Daoy (cell line): Measurements from ENCODE around the gene FBXL19. TPM values are rescaled to one million over a fixed set of nuclear protein-coding genes. Genes with fewer than 3 reads are reported as not detected.

Experiments
- DNase-seq: peaks from one replicate; pipeline ENCODE4 v3.0.0-alpha.2; 2015; ENCODE audit warnings: low read depth
- total RNA-seq: library from RNA; depleted of rRNA; stranded (reverse); fragments of >200 nt; shearing (Covaris generic); gene quantifications from 2 replicates; pipeline ENCODE4 v1.2.3, GENCODE V29; 2014

FBXL19 gene
- total RNA-seq, 1 experiment from 2014 or later = 16.3 TPM

DNA sequence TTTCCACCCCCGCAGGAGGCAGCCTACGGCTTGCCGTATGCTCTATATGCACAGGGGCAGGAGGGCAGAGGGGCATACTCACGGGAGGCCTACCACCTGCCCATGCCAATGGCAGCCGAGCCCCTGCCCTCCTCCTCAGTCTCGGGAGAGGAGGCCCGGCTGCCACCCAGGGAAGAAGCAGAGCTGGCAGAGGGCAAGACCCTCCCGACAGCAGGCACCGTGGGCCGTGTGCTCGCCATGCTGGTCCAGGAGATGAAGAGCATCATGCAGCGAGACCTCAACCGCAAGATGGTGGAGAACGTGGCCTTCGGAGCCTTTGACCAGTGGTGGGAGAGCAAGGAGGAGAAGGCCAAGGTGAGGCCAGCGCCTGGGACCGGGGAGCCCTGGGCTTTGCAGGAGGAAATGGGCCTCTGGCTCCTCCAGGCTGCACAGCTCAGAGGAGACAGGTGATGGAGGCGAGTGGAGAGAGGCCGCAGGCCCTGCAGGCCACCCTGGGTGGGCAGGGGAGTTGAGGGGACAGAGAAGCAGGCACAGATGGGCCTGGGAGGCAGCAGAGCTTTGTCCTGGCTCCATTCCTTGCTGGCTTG lies 42.8 kb downstream of the FBXL19 start:
- no peak for DNase-seq

DNA sequence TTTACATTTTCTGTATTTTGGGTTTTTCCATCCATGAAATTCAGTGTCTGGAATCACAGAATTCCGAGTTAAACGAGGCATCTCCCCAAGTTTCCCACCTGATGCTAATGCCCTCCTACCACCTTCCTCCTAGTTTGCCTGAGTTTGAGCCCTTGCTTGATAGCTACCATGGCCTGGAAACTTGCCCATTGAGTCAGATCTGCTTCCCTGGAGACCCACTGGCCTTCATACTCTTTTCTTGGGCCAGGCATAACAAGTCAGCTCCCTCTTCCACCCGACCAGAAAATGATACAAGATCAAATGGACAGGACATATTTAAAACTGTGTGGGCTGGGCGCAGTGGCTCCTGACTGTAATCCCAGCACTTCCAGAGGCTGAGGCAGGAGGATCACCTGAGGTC lies 44.4 kb downstream of the FBXL19 start:
- no peak for DNase-seq

DNA sequence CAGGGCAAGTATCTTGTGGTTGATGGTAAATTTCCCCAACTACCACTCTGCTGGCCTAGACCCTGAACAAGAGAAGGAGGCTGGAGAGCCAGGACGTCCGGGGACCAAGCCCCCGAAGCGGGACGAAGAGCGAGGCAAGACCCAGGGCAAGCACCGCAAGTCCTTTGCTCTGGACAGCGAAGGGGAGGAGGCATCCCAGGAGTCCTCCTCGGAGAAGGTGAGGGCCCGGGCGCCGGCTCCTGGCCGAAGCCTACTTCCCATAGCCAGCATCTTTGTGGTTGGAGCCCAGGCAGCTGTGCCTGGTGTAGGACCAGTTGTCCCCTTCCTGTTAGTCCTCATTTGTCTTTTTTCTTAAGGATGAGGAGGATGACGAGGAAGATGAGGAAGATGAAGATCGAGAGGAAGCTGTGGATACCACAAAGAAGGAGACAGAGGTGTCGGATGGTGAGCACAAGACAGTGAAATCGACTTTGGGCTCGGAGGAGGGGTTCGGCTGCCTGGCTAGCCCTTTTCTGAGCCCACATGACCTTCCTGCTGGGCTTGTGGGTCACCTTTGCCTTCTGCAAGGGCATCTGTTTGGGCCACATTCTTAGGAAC lies 46.0 kb downstream of the FBXL19 start:
- DNase-seq = no peak

DNA sequence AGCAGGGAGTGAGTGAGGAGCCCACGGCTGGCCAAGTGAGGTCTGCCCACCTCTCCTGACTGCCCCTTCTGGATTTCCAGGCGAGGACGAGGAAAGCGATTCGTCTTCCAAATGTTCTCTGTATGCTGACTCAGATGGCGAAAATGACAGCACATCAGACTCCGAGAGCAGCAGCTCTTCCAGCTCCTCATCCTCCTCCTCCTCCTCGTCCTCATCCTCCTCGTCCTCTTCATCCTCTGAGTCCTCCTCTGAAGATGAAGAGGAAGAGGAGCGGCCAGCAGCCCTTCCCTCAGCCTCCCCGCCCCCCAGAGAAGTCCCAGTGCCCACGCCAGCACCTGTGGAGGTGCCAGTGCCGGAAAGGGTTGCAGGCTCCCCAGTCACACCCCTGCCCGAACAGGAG lies 47.9 kb downstream of the FBXL19 start:
- no peak for DNase-seq

DNA sequence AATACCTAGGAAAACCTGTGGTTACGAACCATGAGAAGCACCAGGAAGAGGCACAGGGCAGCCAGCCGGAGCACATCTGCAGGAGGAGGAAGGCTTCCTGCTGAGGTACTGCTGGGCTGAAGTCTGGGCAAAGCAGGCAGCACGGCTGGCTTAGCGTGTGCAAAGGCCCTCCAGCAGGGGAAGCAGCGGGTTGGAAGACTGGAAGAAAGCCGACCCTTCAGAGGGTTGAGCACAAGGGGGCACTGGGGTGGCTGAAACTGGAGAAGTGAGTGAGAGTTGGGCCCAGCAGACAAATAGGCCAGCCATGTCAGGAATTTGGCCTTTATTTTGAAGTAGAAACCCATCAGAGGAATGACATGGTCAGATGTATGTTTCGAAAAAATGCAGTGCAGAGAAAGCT lies 49.5 kb downstream of the FBXL19 start:
- DNase-seq = no peak

DNA sequence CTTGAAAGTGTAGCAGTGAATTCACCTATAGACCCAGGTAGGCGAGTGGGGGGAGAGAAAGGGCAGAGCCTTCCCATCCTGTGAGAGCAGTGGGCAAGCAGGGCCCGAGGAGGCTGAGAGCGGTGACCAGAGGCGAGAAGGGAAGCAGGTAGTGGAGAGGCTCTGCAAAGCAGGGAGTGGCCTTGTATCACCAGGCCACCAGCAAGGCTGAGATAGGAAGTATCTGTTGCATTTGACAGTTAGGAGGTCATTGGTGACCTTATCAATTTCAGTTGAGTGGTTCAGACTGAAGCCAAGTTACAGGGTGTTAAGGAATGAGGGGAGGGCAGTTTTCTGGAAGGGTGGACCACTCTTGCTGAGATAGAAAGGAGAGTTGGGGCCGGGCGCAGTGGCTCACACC lies 51.0 kb downstream of the FBXL19 start:
- DNase-seq = no peak

DNA sequence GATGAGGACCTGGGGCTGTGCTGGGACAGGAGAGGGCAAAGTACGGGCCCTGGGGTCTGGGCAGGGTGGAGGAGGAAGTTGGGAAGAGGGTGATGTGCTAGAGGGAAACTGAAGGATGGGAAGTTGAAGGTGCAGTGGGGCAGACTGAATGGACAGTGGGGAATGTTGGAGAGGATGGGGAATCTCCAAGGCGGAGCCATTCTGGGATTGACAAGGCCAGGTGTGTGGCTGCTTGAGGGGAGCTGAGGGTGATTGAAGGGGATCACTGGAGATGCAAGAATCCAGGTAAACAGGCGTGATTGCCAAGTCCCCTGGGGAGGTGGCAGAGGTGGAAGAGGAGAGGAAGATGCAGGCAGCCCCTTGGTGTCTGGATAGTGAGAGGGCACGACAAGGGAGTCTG lies 53.1 kb downstream of the FBXL19 start:
- DNase-seq = no peak

DNA sequence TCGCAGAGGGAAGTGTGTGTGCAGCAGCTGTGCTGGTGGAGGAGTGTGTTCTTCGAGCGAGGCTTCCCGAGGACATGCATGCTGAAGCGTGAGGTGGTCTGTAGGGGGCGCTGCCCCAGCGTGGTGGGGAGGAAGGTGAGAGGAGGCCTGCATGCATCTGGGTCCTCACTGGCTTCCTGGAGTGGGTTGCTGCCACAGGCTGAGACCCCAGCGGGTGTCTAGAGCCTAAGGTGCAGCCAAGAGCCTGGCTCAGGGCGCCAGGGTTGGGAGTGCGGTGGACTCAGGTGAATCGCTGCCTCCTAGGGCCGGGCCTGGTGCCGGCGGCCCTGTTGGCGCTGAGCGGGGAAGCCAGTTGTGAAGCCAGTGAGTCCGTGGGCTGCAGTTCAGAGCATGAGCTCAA lies 54.1 kb downstream of the FBXL19 start:
- DNase-seq = no peak

DNA sequence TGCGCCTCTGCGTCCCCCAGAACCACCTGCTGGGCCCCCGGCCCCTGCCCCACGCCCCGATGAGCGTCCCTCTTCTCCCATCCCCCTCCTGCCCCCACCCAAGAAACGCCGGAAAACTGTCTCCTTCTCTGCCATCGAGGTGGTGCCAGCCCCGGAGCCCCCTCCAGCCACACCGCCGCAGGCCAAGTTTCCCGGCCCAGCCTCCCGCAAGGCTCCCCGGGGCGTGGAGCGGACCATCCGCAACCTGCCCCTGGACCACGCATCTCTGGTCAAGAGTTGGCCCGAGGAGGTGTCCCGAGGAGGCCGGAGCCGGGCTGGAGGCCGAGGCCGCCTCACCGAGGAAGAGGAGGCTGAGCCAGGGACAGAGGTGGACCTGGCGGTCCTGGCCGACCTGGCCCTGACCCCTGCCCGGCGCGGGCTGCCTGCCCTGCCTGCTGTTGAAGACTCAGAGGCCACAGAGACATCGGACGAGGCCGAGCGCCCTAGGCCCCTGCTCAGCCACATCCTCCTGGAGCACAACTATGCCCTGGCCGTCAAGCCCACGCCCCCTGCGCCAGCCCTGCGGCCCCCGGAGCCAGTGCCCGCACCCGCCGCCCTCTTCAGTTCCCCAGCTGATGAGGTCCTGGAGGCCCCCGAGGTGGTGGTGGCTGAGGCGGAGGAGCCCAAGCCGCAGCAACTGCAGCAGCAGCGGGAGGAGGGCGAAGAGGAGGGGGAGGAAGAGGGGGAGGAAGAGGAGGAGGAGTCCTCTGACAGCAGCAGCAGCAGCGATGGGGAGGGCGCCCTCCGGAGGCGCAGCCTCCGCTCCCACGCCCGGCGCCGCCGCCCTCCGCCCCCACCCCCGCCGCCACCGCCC lies 56.0 kb downstream of the FBXL19 start:
- DNase-seq = no peak

DNA sequence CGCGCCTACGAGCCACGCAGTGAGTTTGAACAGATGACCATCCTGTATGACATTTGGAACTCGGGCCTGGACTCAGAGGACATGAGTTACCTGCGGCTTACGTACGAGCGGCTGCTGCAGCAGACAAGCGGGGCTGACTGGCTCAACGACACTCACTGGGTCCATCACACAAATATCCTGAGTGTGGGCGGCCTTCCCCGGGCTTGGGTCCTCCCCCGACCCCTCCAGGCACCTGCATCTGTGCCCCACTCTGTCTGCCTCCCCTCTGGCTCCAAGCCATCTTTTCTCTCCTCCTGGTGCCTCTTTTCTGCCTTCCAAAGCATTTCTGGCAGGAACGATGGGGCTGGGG lies 56.6 kb downstream of the FBXL19 start:
- no peak for DNase-seq

DNA sequence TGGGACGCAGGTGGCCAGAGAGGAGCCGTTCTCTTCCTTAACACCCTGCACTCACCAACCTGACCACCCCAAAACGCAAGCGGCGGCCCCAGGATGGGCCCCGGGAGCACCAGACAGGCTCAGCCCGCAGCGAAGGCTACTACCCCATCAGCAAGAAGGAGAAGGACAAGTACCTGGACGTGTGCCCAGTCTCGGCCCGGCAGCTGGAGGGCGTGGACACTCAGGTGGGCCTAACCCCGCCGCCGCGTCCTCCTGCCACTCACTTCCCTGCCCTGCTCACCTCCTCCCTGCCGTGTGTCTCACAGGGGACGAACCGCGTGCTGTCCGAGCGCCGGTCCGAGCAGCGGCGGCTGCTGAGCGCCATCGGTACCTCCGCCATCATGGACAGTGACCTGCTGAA lies 57.1 kb downstream of the FBXL19 start:
- DNase-seq = no peak

DNA sequence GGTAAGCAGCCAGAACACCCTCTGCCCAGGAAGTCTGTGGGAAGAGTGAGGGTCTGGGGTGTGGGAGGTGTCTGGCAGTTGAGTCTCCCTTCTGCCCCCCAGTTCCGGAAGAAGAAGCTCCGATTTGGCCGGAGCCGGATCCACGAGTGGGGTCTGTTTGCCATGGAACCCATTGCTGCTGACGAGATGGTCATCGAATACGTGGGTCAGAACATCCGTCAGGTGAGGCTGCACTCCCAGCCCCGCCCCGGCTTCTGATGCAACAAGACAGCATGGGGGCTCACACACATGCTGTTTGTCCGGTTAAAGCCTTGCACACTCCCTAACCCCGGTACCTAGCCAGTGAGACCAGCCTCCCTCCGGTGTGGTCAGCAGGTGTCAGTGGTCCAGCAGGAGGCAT lies 57.6 kb downstream of the FBXL19 start:
- DNase-seq = no peak

DNA sequence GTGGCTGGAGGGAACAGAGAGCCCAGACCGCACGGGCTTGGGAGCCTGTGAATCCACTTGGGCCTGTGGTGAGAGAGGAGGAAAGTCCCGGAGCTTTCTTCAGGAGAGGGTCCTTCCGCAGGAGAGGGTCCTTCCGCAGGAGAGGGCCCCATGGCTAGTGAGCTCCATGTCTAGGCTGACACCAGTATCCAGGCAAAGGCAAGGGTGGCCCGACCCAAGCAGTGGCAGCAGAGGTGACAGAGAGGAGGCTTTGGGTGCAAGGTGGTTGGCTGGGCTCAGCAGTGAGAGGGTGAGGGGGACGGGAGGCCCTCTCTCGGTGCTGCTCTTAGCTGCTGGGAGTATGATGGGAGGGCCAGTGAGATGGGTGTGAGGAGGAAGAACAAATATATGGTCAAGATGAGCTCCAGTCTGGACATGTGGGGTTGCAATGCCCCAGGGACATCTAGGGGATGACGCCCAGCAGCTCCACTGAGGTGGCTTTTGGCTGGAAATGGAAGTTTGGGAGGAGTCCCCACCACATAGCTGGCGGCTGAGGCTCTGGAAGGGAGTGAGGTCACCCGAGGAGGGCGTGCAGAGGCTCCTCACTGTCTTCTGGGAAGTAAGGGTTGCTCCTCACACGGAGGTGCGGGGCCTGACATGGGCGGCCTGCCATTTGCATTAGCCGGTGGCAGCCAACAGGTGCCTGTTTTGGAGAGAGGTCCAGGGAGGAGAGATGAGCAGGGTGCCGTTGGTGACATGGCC lies 59.3 kb downstream of the FBXL19 start:
- no peak for DNase-seq

DNA sequence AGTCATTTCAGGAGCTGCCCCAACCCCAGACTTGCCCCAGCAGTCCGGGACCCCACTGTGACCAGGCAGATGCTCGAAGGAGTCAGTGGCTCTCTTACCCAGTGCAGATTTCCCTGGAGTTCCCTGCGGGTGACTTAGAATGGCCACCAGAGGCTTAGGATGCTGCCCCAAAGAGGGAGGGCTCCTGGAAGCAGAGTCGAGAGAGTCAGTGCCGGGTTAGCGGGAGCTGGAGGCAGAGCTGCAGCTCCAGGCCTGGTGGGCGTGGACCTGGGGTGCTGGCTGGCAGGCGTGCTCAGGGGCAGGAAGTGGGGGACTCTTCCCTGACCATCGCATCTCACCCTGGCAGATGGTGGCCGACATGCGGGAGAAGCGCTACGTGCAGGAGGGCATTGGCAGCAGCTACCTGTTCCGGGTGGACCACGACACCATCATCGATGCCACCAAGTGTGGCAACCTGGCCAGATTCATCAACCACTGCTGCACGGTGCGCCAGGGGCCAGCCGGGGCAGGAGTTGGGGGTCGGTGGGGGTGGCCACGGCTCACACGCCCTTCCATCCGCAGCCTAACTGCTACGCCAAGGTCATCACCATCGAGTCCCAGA lies 60.0 kb downstream of the FBXL19 start:
- no peak for DNase-seq

DNA sequence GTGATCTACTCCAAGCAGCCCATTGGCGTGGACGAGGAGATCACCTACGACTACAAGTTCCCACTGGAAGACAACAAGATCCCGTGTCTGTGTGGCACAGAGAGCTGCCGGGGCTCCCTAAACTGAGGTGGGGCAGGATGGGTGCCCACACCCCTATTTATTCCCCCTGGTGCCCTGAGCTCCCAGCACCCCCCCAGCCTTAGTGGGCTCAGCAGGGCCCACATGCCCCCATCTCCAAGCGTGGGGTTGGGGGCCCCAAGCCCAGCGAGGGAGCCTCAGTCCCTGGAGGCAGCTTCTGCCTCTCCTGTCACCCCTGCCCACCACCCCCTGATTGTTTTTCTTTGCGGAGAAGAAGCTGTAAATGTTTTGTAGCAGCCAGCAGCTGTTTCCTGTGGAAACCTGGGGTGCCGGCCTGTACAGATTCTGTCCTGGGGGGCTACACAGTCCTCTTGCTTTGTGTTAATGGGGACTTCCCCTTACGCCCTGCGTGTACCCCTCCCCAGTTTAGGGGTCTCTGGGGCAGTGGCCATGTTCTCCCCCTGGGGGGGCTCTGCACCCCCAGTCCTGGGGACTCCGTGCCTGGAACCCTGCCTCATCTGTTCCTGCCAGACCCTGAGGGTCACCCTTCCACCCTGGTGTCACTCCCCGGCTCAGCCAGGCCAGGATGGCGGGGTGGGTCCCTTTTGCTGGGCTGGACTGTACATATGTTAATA lies 60.7 kb downstream of the FBXL19 start:
- DNase-seq = no peak

DNA sequence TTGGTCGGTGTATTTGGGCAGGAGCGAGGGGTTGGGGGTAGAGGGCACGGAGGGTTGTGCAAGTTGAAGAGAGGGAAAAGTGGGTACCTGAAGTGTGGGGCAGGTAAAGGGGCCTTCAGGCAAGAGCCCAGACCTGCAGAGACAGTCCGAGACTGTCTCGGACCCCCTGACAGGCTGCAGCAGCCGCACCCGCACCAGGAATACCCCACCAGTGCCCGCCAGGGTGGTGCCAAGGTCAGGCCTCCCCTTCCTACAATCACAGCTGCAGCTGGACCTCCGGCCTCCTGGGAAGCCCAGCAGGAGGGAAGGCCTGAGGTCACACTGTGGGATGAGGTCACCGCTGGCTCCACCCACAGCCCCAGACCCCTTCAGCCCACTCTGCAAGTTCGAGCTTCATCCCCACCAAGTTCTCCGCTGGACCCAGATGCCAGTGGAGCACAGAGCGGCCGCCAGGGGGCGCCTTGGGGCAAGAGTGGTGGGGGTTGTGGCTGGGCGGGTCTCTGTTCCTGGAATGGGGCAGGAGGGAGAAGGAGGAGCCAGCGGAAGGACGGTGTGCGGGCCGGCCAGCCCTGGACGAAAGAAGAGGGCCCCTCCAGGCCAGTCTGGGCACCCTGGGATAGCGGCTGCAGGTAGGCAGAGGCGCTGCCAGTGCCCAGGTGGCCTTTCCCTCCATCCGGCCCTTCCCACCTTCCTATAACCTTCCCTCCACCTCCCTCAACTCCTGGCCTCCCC lies 61.5 kb downstream of the FBXL19 start, which contains the start of gene HSD3B7:
Gene HSD3B7, plus strand, starts transcription at position 539 of the 732 bp plus-strand sequence. CDS start 452 bp downstream, outside the sequence.
- DNase-seq = peak; percentile 76

DNA sequence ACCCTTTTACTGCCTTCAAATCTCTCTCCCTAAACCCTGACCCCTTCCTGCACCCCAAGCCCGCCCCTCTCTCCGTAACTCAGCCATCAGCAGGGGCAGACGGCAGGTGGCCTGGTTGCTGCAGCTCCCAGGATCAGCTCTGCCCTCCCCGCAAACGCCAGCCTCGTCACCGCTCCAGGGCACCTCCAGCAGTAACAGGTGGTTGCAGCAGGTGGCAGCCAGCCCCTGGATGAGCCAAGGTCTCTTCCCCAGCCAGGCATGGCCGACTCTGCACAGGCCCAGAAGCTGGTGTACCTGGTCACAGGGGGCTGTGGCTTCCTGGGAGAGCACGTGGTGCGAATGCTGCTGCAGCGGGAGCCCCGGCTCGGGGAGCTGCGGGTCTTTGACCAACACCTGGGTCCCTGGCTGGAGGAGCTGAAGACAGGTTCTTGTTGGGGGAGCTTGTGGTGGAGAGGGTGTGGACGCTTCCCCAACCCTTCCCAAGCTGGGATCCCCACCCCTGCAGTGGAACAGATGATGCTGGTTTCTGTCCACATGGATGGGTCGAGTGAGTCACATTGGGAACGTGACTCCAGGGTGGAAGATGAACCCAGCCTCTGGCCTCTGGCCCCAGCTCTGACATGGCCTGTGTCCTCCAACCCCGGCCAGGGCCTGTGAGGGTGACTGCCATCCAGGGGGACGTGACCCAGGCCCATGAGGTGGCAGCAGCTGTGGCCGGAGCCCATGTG lies 62.2 kb downstream of the FBXL19 start:
- peak; percentile 61 for DNase-seq

DNA sequence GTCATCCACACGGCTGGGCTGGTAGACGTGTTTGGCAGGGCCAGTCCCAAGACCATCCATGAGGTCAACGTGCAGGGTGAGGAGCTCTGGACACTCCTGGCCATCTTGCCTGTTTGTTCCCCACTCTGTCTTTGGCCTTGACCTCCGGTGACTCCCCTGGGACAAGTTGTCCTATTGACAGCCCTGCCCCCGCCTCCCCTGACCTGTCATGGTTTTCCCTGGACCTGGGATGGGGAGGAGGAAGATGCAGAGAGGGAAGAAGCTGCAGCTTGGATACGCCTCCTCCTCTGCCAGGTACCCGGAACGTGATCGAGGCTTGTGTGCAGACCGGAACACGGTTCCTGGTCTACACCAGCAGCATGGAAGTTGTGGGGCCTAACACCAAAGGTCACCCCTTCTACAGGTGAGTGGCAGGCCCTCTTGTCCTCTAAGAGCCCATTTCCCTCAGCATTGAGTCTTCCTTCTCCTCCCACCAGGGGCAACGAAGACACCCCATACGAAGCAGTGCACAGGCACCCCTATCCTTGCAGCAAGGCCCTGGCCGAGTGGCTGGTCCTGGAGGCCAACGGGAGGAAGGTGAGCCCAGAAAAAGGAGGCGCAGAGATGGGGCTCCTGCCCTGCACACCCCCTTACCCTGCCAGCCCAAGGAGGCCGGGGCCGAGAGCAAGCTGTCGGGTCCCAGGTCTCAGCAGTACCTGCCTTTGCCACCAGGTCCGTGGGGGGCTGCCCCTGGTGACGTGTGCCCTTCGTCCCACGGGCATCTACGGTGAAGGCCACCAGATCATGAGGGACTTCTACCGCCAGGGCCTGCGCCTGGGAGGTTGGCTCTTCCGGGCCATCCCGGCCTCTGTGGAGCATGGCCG lies 63.0 kb downstream of the FBXL19 start:
- DNase-seq = no peak

DNA sequence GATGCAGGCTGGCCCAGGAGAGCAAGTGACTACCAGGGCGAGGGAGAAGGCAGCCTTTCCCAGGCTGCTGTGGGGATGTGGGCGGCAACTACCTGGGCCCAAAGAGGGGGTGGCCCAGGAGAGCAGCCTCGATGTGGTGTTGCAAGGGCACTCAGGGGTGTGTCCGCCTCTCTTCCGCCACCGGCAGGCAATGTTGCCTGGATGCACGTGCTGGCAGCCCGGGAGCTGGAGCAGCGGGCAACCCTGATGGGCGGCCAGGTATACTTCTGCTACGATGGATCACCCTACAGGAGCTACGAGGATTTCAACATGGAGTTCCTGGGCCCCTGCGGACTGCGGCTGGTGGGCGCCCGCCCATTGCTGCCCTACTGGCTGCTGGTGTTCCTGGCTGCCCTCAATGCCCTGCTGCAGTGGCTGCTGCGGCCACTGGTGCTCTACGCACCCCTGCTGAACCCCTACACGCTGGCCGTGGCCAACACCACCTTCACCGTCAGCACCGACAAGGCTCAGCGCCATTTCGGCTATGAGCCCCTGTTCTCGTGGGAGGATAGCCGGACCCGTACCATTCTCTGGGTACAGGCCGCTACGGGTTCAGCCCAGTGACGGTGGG lies 64.3 kb downstream of the FBXL19 start:
- DNase-seq = no peak
